ENCODE results near the gene NRXN3.

- TF ChIP-seq CTCF (conservative IDR thresholded peaks at IDR 0.05 in 1 of 2, IDR thresholded peaks at IDR 0.05 in 1 of 2; ENCODE audit: extremely low read depth in 1 of 2, insufficient read depth in 1 of 2, low read depth in 1 of 2, low read length in 2 of 2) (no peak), EZH2 (IDR thresholded peaks at IDR 0.05; ENCODE audit: borderline replicate concordance, low read length) (no peak)
Observed at GRCh38 chr14:78358591-78358990, 188.4 kb downstream of the NRXN3 start.

Data from mammary epithelial cell (primary cell).